ENCODE data around the gene CAPN13.

CAPN13 gene

GRCh38 chr2:30706534-30707303 is 100.5 kb downstream of the CAPN13 start:
- no peaks in the 10 kb centered on the region for H3K4me1 ChIP-seq (ENCODE audit: low read length)
- no peak overlapping the region for H3K9ac ChIP-seq (ENCODE audit: low read length)
- H3K27ac ChIP-seq (ENCODE audit: low read length): no peak overlapping the region
- H3K4me2 ChIP-seq (ENCODE audit: low read length): peak overlapping the region; percentile 23
- no peak overlapping the region for H2AFZ ChIP-seq (ENCODE audit: low read depth, low read length)
- no peak overlapping the region for H3K4me3 ChIP-seq (ENCODE audit: low read length)
- H3K9me3 ChIP-seq (ENCODE audit: insufficient read depth, low read length): peaks cover 14% of the 10 kb centered on the region; the same call in 1 of the 2 replicates
- H3K79me2 ChIP-seq (ENCODE audit: low read length): no peaks in the 10 kb centered on the region
- TF ChIP-seq EZH2phosphoT487 (IDR thresholded peaks at IDR 0.05; ENCODE audit: low read depth): no peak
- TF ChIP-seq, protein P1, sequence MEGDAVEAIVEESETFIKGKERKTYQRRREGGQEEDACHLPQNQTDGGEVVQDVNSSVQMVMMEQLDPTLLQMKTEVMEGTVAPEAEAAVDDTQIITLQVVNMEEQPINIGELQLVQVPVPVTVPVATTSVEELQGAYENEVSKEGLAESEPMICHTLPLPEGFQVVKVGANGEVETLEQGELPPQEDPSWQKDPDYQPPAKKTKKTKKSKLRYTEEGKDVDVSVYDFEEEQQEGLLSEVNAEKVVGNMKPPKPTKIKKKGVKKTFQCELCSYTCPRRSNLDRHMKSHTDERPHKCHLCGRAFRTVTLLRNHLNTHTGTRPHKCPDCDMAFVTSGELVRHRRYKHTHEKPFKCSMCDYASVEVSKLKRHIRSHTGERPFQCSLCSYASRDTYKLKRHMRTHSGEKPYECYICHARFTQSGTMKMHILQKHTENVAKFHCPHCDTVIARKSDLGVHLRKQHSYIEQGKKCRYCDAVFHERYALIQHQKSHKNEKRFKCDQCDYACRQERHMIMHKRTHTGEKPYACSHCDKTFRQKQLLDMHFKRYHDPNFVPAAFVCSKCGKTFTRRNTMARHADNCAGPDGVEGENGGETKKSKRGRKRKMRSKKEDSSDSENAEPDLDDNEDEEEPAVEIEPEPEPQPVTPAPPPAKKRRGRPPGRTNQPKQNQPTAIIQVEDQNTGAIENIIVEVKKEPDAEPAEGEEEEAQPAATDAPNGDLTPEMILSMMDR (IDR thresholded peaks at IDR 0.05; ENCODE audit: low read depth, low read length): peak; percentile 89
- H3K36me3 ChIP-seq (replicated peaks; ENCODE audit: low read depth, low read length): no peaks in the 10 kb centered on the region
- H3K27me3 ChIP-seq (ENCODE audit: low read depth, low read length): peaks cover 7% of the 10 kb centered on the region; the same call in 1 of the 2 replicates
- no peaks in the 10 kb centered on the region for H4K20me1 ChIP-seq (ENCODE audit: insufficient read depth, low read length)

DNA sequence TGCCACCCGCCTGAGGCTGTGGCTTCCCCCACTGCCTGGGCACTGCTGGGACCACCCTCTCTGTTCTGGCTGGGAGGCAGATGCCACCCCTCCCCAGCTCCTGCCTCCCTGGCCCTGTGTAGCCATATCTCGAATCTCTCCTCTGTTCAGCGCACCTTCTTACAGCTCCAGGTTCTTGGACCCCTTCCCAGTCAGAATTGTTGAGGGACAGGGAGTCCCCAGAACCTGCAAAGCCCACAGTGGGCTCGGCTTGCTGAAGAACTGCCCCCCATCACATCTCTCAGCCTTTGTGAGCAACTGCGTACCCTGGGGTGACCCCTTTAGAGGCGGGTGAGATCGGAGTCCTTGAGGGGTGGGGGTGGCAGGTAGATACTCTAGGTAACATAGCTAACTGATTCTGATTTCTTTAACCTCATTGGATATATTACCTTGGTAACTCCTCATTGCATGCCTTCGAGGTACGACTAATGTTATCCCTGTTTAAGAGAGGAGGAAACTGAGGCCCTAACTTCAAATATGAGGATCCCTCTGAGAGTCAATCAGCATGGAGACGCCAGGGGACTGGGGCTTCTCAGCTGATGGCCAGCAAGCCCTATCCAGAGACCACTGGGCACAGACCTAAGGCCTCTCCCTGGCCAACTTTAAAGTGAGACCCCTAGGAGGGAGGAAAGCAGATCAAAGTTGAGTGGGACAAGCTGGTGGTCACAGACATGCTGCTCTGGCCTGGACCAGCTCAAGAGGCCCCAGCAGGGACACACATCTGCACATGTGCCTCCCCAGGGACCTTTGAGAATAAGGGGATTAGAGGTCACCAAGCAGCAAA is 101.3 kb downstream of the CAPN13 start:
- Histone ChIP-seq H4K20me1 (ENCODE audit: insufficient read depth, low read length) (no peaks in the 10 kb centered on the region), H3K4me3 (ENCODE audit: low read length) (no peak overlapping the region), H3K9ac (ENCODE audit: low read length) (no peak overlapping the region)

DNA sequence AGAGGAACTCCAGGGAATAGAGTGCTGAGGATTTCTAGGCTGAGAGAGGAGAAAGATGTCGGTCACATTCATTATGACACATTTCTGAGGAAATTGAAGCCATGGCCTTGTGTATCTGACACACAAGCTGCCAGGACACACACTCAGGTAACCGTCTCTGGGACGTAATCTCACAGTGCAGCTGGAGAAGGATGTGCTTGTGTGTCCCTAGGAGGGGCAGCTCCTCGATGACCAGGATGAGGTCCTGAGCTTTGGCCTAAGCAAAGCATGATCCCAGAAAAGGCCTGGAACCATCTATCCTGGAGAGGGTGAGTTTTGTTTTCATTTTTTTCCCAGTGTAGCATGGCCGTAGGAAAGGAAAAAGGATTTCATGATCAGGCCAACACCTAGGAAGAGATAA is 102.2 kb downstream of the CAPN13 start:
- no peak overlapping the region for H3K27ac ChIP-seq (ENCODE audit: low read length)
- H3K27me3 ChIP-seq (ENCODE audit: low read depth, low read length): peaks cover 7% of the 10 kb centered on the region; the same call in 1 of the 2 replicates
- no peaks in the 10 kb centered on the region for H3K36me3 ChIP-seq (replicated peaks; ENCODE audit: low read depth, low read length)
- H3K9me3 ChIP-seq (ENCODE audit: insufficient read depth, low read length): peaks cover 17% of the 10 kb centered on the region; the same call in 1 of the 2 replicates
- TF ChIP-seq, protein P1 (IDR thresholded peaks at IDR 0.05; ENCODE audit: low read depth, low read length): no peak
- no peak for TF ChIP-seq EZH2phosphoT487 (IDR thresholded peaks at IDR 0.05; ENCODE audit: low read depth)
- H4K20me1 ChIP-seq (ENCODE audit: insufficient read depth, low read length): no peaks in the 10 kb centered on the region
- no peaks in the 10 kb centered on the region for H3K79me2 ChIP-seq (ENCODE audit: low read length)
- H3K4me2 ChIP-seq (ENCODE audit: low read length): no peak overlapping the region
- no peaks in the 10 kb centered on the region for H3K4me1 ChIP-seq (ENCODE audit: low read length)
- no peak overlapping the region for H3K9ac ChIP-seq (ENCODE audit: low read length)
- no peak overlapping the region for H3K4me3 ChIP-seq (ENCODE audit: low read length)
- no peak overlapping the region for H2AFZ ChIP-seq (ENCODE audit: low read depth, low read length)

More for the DNA sequence above, 101.3 kb downstream of the CAPN13 start:
- H3K4me1 ChIP-seq (ENCODE audit: low read length): no peaks in the 10 kb centered on the region
- no peak overlapping the region for H3K4me2 ChIP-seq (ENCODE audit: low read length)
- H3K27ac ChIP-seq (ENCODE audit: low read length): no peak overlapping the region
- no peak overlapping the region for H2AFZ ChIP-seq (ENCODE audit: low read depth, low read length)
- TF ChIP-seq EZH2phosphoT487 (IDR thresholded peaks at IDR 0.05; ENCODE audit: low read depth): no peak
- TF ChIP-seq, protein P1 (IDR thresholded peaks at IDR 0.05; ENCODE audit: low read depth, low read length): no peak
- H3K9me3 ChIP-seq (ENCODE audit: insufficient read depth, low read length): peaks cover 17% of the 10 kb centered on the region; the same call in 1 of the 2 replicates
- H3K79me2 ChIP-seq (ENCODE audit: low read length): no peaks in the 10 kb centered on the region
- peaks cover 7% of the 10 kb centered on the region; the same call in 1 of the 2 replicates for H3K27me3 ChIP-seq (ENCODE audit: low read depth, low read length)
- H3K36me3 ChIP-seq (replicated peaks; ENCODE audit: low read depth, low read length): no peaks in the 10 kb centered on the region

Data from OCI-LY3 (cell line).